Measurements from ENCODE around the gene KIF26B. TPM values are rescaled to one million over a fixed set of nuclear protein-coding genes. Genes with fewer than 3 reads are reported as not detected.

The KIF26B gene
- polyA plus RNA-seq, 1 donor = 33.3 TPM

- DNase-seq = no peak
Measured at GRCh38 chr1:245591346-245592188, 436.8 kb downstream of the KIF26B start.

GRCh38 chr1:245592189-245592460 is 437.3 kb downstream of the KIF26B start:
- DNase-seq = no peak

- DNase-seq = no peak
Measured at GRCh38 chr1:245598524-245599305, 443.9 kb downstream of the KIF26B start.

GRCh38 chr1:245599371-245600174 is 444.8 kb downstream of the KIF26B start:
- DNase-seq = no peak

- no peak for DNase-seq
Measured at GRCh38 chr1:245600658-245601057, 445.9 kb downstream of the KIF26B start.

GRCh38 chr1:245603311-245603865 is 448.6 kb downstream of the KIF26B start:
- DNase-seq = no peak

- DNase-seq = no peak
Measured at GRCh38 chr1:245604979-245605378, 450.2 kb downstream of the KIF26B start.

- no peak for DNase-seq
Measured at GRCh38 chr1:245605480-245606156, 450.8 kb downstream of the KIF26B start.

GRCh38 chr1:245606157-245606725 is 451.5 kb downstream of the KIF26B start:
- DNase-seq = no peak

GRCh38 chr1:245608271-245608670 is 453.5 kb downstream of the KIF26B start:
- no peak for DNase-seq

GRCh38 chr1:245609354-245610150 is 454.8 kb downstream of the KIF26B start:
- no peak for DNase-seq

- no peak for DNase-seq
Measured at GRCh38 chr1:245611251-245611650, 456.5 kb downstream of the KIF26B start.

GRCh38 chr1:245614476-245614875 is 459.7 kb downstream of the KIF26B start:
- no peak for DNase-seq

- no peak for DNase-seq
Measured at GRCh38 chr1:245615001-245615400, 460.2 kb downstream of the KIF26B start.

GRCh38 chr1:245621589-245621988 is 466.8 kb downstream of the KIF26B start:
- no peak for DNase-seq

- no peak for DNase-seq
Measured at GRCh38 chr1:245622332-245623014, 467.7 kb downstream of the KIF26B start.

GRCh38 chr1:245641384-245641783 is 486.6 kb downstream of the KIF26B start:
- no peak for DNase-seq

- DNase-seq = no peak
Measured at GRCh38 chr1:245645406-245645805, 490.6 kb downstream of the KIF26B start.

- DNase-seq = no peak
Measured at GRCh38 chr1:245645894-245646293, 491.1 kb downstream of the KIF26B start.
